GM23338 (cell line): ENCODE data around the gene PRKCH.

Experiments
- ETS1 ChIP-seq: IDR thresholded peaks from 2 replicates; pipeline ENCODE4 v1.6.1; 2016; ENCODE audit warnings: antibody characterized with exemption
- EZH2 ChIP-seq: fragments of 200-600 bp; sonication (generic); IDR thresholded peaks from one replicate; pipeline ENCODE4 v1.8.0; 2017; ENCODE audit warnings: antibody characterized with exemption, mild to moderate bottlenecking, low read depth; ENCODE audit not compliant: unreplicated experiment
- POLR2AphosphoS5 ChIP-seq: IDR thresholded peaks from 2 replicates; pipeline ENCODE4 v1.6.1; 2016; ENCODE audit warnings: antibody characterized with exemption, low read depth
- TF ChIP-seq, protein P1 (sequence below): IDR thresholded peaks from one replicate; pipeline ENCODE4 v1.6.1; 2018; ENCODE audit warnings: antibody characterized with exemption; ENCODE audit not compliant: unreplicated experiment
- TF ChIP-seq, protein P2 (sequence below), 2 experiments: fragments of 200-600 bp in 1 of 2; sonication (generic) in 1 of 2; conservative IDR thresholded peaks; 2 replicates each; pipeline versions ENCODE4 v1.5.1 to v1.6.1; 2016 to 2017; ENCODE audit warnings: antibody characterized with exemption in 2 of 2, low read depth in 2 of 2, mild to moderate bottlenecking in 2 of 2, moderate library complexity in 1 of 2

DNA sequence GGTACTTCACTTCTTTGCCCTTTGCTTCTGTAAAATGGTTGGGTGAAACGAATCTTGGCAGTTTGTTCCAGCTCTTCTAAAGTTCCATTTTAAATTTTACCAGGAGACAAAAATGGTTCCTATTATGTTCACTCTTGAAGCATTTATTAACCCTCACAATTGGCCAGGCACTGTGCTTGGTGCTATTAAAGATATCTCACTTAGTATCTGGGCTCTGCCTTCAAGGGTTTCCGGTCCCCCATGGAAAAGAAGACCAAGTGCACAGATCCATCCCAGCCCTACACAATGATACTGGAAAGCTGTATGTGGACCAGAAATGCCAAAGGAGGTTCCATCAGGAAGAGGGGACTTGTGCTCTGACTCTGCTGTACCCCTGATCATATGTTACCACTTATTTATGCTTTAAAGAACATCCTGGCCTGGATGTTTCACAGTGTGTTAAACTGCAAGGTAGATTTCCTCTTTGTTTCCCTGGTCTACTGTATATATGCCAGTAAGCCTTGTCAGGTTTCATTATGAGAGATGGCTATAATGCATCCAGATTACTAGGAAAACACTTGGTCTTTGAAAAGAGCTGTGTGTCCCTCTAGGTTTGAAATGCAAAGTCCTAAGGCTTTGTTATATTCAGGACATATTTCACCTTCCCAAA, 154.8 kb downstream of the PRKCH start:
- TF ChIP-seq EZH2, result no peak
- TF ChIP-seq, protein P1, sequence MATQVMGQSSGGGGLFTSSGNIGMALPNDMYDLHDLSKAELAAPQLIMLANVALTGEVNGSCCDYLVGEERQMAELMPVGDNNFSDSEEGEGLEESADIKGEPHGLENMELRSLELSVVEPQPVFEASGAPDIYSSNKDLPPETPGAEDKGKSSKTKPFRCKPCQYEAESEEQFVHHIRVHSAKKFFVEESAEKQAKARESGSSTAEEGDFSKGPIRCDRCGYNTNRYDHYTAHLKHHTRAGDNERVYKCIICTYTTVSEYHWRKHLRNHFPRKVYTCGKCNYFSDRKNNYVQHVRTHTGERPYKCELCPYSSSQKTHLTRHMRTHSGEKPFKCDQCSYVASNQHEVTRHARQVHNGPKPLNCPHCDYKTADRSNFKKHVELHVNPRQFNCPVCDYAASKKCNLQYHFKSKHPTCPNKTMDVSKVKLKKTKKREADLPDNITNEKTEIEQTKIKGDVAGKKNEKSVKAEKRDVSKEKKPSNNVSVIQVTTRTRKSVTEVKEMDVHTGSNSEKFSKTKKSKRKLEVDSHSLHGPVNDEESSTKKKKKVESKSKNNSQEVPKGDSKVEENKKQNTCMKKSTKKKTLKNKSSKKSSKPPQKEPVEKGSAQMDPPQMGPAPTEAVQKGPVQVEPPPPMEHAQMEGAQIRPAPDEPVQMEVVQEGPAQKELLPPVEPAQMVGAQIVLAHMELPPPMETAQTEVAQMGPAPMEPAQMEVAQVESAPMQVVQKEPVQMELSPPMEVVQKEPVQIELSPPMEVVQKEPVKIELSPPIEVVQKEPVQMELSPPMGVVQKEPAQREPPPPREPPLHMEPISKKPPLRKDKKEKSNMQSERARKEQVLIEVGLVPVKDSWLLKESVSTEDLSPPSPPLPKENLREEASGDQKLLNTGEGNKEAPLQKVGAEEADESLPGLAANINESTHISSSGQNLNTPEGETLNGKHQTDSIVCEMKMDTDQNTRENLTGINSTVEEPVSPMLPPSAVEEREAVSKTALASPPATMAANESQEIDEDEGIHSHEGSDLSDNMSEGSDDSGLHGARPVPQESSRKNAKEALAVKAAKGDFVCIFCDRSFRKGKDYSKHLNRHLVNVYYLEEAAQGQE, result no peak
- TF ChIP-seq, protein P2, sequence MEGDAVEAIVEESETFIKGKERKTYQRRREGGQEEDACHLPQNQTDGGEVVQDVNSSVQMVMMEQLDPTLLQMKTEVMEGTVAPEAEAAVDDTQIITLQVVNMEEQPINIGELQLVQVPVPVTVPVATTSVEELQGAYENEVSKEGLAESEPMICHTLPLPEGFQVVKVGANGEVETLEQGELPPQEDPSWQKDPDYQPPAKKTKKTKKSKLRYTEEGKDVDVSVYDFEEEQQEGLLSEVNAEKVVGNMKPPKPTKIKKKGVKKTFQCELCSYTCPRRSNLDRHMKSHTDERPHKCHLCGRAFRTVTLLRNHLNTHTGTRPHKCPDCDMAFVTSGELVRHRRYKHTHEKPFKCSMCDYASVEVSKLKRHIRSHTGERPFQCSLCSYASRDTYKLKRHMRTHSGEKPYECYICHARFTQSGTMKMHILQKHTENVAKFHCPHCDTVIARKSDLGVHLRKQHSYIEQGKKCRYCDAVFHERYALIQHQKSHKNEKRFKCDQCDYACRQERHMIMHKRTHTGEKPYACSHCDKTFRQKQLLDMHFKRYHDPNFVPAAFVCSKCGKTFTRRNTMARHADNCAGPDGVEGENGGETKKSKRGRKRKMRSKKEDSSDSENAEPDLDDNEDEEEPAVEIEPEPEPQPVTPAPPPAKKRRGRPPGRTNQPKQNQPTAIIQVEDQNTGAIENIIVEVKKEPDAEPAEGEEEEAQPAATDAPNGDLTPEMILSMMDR (conservative IDR thresholded peaks at IDR 0.05; ENCODE audit: low read depth in 2 of 2), result no peak
- TF ChIP-seq POLR2AphosphoS5, result no peak
- no peak for TF ChIP-seq ETS1
